Measurements from ENCODE around the gene VTI1B.

The VTI1B gene

DNA sequence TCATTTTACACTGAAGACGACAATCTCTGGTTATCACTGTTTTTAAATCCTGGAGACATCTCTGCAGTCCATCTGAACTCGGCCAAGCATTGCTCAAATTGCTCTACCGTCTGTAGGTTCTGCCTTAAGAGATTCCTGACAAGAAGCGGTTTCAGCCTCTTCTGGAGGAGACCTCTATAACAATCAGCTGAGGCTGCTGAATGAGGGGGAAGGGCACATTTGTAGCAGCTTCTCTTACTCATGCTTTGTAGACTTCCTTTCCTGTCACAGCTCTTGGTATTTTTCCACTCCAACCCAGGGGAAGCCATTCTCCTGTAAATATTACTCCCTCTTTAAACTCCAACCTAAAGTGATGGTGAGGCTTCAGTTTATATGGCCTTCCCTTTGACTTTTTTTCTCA, 51.8 kb downstream of the VTI1B start:
- DNase-seq, result peak; percentile 89
- no peaks in the 10 kb centered on the region for H3K36me3 ChIP-seq (replicated peaks)
- peak overlapping the region; percentile 87 for H3K27ac ChIP-seq
- in situ Hi-C loops (cut with HindIII; ENCODE audit: low pct_ligation_motif_present, low sequenced_read_pairs), result no loop called here
- TF ChIP-seq, protein P1, sequence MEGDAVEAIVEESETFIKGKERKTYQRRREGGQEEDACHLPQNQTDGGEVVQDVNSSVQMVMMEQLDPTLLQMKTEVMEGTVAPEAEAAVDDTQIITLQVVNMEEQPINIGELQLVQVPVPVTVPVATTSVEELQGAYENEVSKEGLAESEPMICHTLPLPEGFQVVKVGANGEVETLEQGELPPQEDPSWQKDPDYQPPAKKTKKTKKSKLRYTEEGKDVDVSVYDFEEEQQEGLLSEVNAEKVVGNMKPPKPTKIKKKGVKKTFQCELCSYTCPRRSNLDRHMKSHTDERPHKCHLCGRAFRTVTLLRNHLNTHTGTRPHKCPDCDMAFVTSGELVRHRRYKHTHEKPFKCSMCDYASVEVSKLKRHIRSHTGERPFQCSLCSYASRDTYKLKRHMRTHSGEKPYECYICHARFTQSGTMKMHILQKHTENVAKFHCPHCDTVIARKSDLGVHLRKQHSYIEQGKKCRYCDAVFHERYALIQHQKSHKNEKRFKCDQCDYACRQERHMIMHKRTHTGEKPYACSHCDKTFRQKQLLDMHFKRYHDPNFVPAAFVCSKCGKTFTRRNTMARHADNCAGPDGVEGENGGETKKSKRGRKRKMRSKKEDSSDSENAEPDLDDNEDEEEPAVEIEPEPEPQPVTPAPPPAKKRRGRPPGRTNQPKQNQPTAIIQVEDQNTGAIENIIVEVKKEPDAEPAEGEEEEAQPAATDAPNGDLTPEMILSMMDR (IDR thresholded peaks at IDR 0.05; ENCODE audit: low read depth, low read length, missing control alignments), result no peak
- H3K4me3 ChIP-seq (ENCODE audit: low read depth, low read length), result no peak overlapping the region
- H3K27me3 ChIP-seq (replicated peaks), result no peaks in the 10 kb centered on the region

DNA sequence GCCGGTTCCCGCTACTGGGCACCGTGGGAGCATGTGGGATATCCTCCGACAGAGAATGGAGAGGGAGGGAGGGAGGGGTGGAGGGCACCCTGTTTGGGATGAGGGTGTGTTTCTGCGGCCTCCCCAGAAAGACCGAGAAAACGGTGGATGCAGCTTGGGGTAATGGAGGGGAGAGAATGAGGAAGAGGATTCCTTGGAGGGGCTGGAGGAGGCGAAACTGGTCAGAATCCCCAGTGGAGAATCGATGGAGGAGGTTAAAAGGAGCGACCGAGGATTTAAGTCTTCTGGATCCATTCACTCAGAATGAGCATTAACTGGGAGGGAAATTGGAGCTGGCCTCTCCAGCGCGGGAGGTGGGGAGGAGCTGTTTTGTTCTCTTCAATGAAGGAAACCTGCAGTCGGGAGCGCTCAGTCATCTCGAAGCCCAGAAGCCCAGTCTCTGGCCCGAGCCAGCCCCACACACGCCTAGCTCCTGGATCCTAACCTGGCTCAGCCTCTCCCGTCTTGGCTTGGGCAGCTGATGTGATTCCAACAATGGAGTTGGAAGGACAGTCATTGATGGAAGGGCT, 54.1 kb downstream of the VTI1B start:
- DNase-seq, result no peak
- Histone ChIP-seq H3K27ac (no peak overlapping the region), H3K27me3 (replicated peaks) (no peaks in the 10 kb centered on the region), H3K4me3 (ENCODE audit: low read depth, low read length) (peak overlapping the region; percentile 67), H3K36me3 (replicated peaks) (no peaks in the 10 kb centered on the region)
- TF ChIP-seq, protein P1 (IDR thresholded peaks at IDR 0.05; ENCODE audit: low read depth, low read length, missing control alignments), result no peak
- in situ Hi-C loops (cut with HindIII; ENCODE audit: low pct_ligation_motif_present, low sequenced_read_pairs), result no loop called here

- DNase-seq, result peak; percentile 91
- no peaks in the 10 kb centered on the region for H3K27me3 ChIP-seq (replicated peaks)
- H3K36me3 ChIP-seq (replicated peaks), result no peaks in the 10 kb centered on the region
- H3K27ac ChIP-seq, result peak within 1 kb of the TSS; percentile 39
- in situ Hi-C loops (cut with HindIII; ENCODE audit: low pct_ligation_motif_present, low sequenced_read_pairs), result no loop called here
- H3K4me3 ChIP-seq (ENCODE audit: low read depth, low read length), result peak within 1 kb of the TSS; percentile 67
- TF ChIP-seq, protein P1 (IDR thresholded peaks at IDR 0.05; ENCODE audit: low read depth, low read length, missing control alignments), result no peak
Measured at GRCh38 chr14:67619446-67620216, 54.8 kb downstream of the VTI1B start, which contains the start of gene ARG2. Gene ARG2 (plus strand): TSS chr14:67619920. CDS start chr14:67619978, 58 bp downstream.

DNA sequence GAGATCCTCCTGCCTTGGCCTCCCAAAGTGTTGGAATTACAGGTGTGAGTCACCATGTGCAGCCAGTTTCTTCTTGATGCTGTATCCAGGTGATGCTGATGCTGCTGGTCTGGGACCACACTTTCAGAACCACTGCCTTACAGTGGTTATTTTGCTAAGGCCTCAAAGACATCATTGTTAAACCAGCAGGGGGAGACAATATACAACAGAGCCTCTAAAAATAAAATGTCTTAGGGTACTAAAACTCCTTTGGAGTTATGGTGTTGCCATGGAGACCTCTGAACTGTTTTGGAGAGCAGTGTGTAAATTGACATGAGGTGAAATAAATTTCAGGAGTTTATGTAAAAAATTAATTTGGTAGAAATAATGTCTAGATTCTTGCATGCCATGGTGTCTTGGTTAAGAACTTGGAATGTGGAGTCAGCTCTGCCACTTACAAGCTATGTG, 55.8 kb downstream of the VTI1B start:
- Histone ChIP-seq H3K27me3 (replicated peaks) (no peaks in the 10 kb centered on the region), H3K36me3 (replicated peaks) (no peaks in the 10 kb centered on the region), H3K27ac (peak overlapping the region; percentile 39), H3K4me3 (ENCODE audit: low read depth, low read length) (no peak overlapping the region)
- TF ChIP-seq, protein P1 (IDR thresholded peaks at IDR 0.05; ENCODE audit: low read depth, low read length, missing control alignments), result peak; percentile 67
- peak; percentile 78 for DNase-seq
- in situ Hi-C loops (cut with HindIII; ENCODE audit: low pct_ligation_motif_present, low sequenced_read_pairs), result no loop called here

DNA sequence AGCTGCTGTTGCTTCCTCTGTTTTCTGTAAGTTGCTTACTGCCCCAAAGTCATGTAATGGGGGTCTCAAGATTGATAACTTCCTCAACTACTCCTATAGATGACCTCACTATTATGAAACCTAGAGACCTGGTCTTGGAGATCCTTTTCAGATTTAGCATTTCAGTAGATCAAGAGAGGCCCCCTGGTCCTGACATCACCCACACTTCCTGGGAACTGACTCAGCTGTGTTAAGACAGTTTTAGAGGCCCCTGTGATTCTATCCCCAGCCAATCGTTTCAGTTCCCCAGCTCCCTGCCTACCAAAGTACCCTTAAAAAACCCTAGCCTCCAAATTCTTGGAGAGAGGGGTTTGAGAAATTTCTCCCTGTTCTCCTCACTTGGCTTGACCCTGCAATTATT, 63.9 kb downstream of the VTI1B start:
- H3K27me3 ChIP-seq (replicated peaks), result no peaks in the 10 kb centered on the region
- H3K27ac ChIP-seq, result no peak overlapping the region
- TF ChIP-seq, protein P1 (IDR thresholded peaks at IDR 0.05; ENCODE audit: low read depth, low read length, missing control alignments), result no peak
- H3K4me3 ChIP-seq (ENCODE audit: low read depth, low read length), result no peak overlapping the region
- no peaks in the 10 kb centered on the region for H3K36me3 ChIP-seq (replicated peaks)
- in situ Hi-C loops (cut with HindIII; ENCODE audit: low pct_ligation_motif_present, low sequenced_read_pairs), result no loop called here
- DNase-seq, result no peak

All from brain microvascular endothelial cell (primary cell).